Nucleus accumbens (tissue), 56 donors: Measurements from ENCODE around the gene NUBP2.
"Not testable (repeated sequence)": the region's sequence is repeated elsewhere in the genome, so short reads cannot be mapped to it uniquely, and the experiment has no call there.

Experiments
- DNase-seq, 56 donors: peaks; one replicate each; lab custom pipeline; 2025; lab: John Stamatoyannopoulos, UW

NUBP2 gene

GRCh38 chr16:1792836-1793577 is 10.2 kb downstream of the NUBP2 start:
- DNase-seq, result no peak

- no peak for DNase-seq
Measured at GRCh38 chr16:1793578-1794220, 10.9 kb downstream of the NUBP2 start, which contains the start of gene IGFALS. TSS of gene IGFALS (minus strand) at chr16:1793705. CDS start at chr16:1793652, 53 bp downstream.

- no peak for DNase-seq
Measured at GRCh38 chr16:1794221-1794871, 11.6 kb downstream of the NUBP2 start.

- no peak for DNase-seq
Measured at GRCh38 chr16:1794908-1795666, 12.3 kb downstream of the NUBP2 start.

- not testable (repeated sequence) for DNase-seq
Measured at GRCh38 chr16:1799263-1799662, 16.5 kb downstream of the NUBP2 start.

- no peak for DNase-seq
Measured at GRCh38 chr16:1800701-1801100, 17.9 kb downstream of the NUBP2 start.

GRCh38 chr16:1807626-1808025 is 24.9 kb downstream of the NUBP2 start:
- DNase-seq, result no peak

- no peak for DNase-seq
Measured at GRCh38 chr16:1808691-1809090, 25.9 kb downstream of the NUBP2 start.

- DNase-seq, result no peak
Measured at GRCh38 chr16:1809281-1809801, 26.6 kb downstream of the NUBP2 start.

GRCh38 chr16:1810106-1810505 is 27.3 kb downstream of the NUBP2 start:
- DNase-seq, result no peak

GRCh38 chr16:1810536-1810935 is 27.8 kb downstream of the NUBP2 start:
- no peak for DNase-seq

- peak in 3 of 56 donors; percentile 3 to 29 (median 22) for DNase-seq
Measured at GRCh38 chr16:1812732-1813163, 30.0 kb downstream of the NUBP2 start.

- no peak for DNase-seq
Measured at GRCh38 chr16:1815461-1815860, 32.7 kb downstream of the NUBP2 start.

- DNase-seq, result no peak
Measured at GRCh38 chr16:1816396-1817275, 33.9 kb downstream of the NUBP2 start.

GRCh38 chr16:1817276-1817589 is 34.5 kb downstream of the NUBP2 start:
- DNase-seq, result no peak

- no peak for DNase-seq
Measured at GRCh38 chr16:1817716-1818115, 35.0 kb downstream of the NUBP2 start.

- no peak for DNase-seq
Measured at GRCh38 chr16:1818204-1818872, 35.6 kb downstream of the NUBP2 start.

GRCh38 chr16:1818873-1819525 is 36.2 kb downstream of the NUBP2 start:
- no peak for DNase-seq

- no peak for DNase-seq
Measured at GRCh38 chr16:1819611-1820010, 36.9 kb downstream of the NUBP2 start.
